HG03571 (cell line): ENCODE data around the gene ACIN1.
"Not testable (repeated sequence)": the region's sequence is repeated elsewhere in the genome, so short reads cannot be mapped to it uniquely, and the experiment has no call there.

Experiments
- ATAC-seq: cut with Tn5 transposase; IDR thresholded peaks from one replicate; pipeline ENCODE4 v1.9.1; 2021; ENCODE audit not compliant: unreplicated experiment

ACIN1 gene

DNA sequence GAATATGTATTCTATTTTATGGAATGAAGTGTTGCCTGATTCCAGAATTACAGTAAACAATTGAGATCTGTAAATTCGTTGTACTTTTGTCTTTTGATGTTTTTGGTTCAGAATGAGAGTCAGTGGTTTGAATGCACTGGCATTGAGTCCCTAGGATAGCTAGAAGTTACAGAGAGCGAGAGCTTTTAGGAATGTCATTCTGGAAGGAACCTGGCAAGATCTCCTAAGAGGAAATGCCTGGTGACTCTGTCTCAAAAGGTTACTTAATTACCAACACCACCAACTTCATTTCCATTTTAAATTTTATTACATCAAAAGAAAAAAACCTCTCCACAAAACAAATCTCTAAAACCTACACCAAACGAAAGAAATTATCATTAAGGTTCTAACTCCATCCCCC is 30.1 kb upstream of the ACIN1 start:
- no peak for ATAC-seq

DNA sequence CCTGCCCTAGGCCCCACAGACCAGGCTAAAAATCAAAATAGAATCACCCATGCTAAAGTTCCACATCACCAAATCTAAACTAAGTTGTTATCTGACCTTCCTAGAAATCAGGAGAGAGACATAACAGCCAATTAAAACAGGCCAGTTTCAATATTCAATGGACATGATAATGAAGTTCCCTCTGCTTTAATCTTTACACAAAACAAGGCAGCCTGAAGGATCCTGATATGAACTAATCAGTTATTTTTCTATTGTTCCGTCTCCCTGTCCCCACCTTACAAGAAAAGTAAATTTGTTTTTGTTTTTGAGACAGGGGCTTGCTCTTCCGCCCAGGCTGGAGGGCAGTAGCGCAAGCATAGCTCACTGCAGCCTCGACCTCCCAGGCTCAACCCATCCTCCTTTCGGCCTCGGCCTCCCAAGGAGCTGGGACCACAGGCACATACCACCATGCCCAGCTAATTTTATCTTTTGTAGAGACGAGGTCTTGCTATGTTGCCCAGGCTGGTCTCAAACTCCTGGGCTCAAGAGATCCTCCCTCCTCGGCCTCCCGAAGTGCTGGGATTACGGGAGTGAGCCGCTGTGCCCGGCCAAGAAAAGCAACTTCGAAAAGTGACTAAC is 29.5 kb upstream of the ACIN1 start:
- ATAC-seq, result no peak

GRCh38 chr14:23123419-23123818 is 28.5 kb upstream of the ACIN1 start:
- no peak for ATAC-seq

DNA sequence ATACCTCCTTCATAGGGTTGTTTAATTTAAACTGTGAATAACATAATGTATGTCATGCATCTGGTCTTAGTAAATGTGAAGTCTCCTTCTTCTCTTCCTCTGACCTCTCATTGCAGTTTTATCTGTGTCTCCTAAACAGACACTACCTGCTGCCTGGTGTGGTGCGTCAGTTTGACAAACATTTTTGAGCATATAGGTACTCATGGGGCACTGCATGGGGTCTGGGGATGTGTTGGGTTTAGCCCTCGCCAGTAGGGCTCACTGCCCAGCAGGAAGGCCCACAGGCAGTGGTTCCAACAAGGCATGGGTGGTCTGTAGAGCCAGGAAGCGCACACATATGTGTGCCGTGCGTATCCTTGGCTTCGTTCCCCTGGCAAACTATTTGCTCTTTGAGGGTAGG is 27.1 kb upstream of the ACIN1 start:
- no peak for ATAC-seq

DNA sequence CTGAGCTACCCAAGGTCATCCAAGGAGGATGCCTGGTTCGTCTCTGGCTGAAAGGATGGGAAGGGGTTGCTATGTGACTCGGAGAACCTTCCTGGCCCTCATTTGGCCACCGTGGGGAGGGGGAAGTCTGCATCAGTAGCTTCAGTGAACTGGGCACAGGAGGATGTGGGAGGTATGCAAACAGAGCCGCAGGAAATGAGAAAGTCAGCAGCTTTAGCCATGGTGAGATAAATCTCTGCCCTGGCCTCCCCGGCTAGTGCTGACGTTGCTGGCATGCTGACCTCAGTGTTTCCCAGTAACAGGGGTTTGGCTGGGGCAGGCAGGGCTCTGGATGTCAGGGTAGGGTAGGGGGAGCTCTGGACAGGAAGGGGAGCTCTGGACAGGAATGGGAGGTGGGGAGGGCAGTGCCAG is 26.4 kb upstream of the ACIN1 start:
- ATAC-seq, result no peak

GRCh38 chr14:23120541-23121251 is 25.8 kb upstream of the ACIN1 start:
- ATAC-seq, result peak; percentile 66

- no peak for ATAC-seq
Observed at GRCh38 chr14:23119363-23120327, 24.7 kb upstream of the ACIN1 start.

DNA sequence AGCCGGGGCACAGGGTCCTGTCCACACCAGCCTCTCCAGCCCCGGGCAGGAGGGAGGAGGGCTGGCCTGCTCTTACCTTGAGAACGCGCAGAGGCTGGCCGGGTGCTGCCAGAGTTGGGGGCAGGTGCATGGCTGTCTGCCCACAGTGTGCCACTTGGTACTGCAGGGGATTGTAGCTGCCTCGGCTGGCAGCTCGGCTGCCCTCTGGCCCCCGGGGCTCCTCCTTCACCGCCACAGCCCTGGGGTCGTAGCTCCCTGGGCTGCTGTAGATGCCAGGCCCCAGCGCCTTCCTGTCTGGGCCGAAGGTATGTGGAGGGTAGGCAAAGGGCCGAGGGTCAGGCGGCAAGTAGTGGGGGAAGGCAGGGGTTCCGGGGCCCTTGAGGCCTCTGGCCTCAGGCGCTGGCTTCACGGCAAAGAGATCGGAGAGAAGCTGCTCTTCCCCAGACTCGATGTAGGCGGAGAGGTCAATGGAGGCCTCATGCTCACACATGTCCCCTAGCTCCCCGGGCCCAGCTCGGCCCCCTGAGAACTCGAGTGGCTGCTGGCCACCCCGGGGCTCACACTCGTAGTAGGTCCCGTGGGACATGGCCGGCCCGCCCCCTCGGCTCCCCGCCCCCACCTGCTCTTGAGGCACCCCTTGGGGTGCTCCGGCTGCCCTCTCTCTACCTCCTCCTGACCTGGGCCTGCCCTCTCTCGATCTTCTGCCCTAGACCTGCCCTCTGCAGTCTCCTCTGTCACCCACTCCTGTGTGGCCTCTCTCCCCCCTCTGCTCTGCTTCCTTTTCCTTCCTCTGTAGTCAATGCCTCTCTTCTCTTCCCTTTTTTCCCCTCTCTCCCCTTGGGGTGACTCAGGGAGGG is 23.8 kb upstream of the ACIN1 start, which contains the start of gene CEBPE:
Gene CEBPE (minus strand): TSS at position 750 of the 857 bp plus-strand sequence. CDS start 164 bp downstream, at position 586.
- ATAC-seq, result no peak

DNA sequence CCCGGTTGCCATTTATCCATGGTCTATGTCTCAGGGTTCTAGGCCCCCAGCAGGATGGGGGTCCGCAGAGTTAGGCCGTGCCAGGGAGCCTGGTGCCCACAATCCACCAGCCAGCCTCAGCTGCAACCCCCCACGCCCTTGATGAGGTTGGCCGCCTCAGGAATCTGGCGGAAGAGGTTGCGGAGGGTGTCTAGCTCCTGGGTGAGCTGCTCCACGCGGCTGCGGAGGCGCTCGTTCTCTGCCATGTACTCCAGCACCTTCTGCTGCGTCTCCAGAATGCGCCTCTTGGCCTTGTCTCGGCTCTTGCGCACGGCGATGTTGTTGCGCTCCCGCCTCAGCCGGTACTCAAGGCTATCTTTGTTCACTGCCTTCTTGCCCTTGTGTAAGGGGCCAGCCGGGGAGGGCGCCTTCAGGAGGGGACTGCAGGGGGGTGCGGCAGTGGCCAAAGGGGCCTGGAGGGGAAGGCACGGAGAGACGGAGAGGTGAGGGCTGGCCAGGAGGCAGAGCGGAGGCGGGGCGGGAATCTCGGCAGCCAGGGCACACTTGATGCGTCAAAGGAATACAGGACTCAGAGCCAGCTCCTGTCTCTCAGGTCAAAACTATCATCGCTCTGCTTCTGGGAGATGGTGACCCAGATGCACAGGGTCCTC is 22.6 kb upstream of the ACIN1 start:
- no peak for ATAC-seq

DNA sequence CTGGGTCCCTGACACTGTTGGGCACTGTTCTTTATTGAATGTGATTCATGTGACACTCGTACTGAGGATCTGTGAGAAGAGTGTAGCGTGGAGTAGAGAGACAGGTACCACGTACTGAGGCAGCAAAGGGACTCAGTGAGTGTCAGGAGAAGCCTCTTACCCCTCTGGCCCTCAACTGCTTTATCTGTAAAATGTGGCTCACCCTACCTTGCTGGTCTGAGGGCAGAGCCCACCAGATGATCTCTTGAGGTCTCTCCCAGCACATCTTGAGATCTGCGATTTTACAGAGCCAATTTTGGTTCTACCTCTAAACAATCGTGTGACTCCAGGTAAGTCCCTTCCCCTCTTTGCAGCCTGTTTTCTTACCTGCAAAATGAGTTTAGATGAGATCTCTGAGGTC is 21.0 kb upstream of the ACIN1 start:
- no peak for ATAC-seq

GRCh38 chr14:23115039-23115731 is 20.2 kb upstream of the ACIN1 start:
- no peak for ATAC-seq

DNA sequence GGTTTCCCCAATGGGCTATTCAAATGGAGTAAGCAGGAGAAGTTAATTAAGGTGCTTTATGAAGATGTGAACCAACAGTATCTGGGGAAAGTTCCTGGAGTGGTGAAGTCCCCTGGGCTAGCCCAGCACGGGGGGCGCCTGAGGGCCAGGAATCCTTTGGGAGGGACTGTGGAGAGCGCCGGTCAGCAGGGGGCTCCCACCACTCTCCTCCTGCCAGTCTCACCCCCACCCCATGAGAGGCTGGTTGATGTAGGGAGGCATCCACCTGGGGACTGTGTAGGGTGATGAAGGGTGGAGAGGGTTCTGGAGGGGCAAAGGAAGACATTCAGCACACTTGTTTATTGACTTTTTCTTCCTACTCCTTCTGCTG is 19.7 kb upstream of the ACIN1 start:
- ATAC-seq, result no peak

DNA sequence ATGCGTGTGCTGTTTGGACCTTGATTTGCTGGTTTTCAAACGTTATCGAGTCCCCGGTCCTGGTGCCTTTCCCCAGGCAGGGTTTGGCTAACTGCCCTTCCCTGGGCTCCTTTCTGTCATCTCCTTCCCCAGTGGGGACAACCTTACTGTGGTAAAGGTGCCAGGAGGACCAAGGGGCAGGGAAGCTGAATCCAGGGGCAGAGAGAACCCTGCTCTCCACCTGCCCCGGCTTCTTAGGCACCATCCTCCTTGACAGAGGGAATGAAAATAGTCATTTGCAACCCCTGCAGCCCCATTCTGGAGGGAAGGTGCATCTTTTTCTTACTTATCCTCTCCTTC is 19.2 kb upstream of the ACIN1 start:
- ATAC-seq, result no peak

DNA sequence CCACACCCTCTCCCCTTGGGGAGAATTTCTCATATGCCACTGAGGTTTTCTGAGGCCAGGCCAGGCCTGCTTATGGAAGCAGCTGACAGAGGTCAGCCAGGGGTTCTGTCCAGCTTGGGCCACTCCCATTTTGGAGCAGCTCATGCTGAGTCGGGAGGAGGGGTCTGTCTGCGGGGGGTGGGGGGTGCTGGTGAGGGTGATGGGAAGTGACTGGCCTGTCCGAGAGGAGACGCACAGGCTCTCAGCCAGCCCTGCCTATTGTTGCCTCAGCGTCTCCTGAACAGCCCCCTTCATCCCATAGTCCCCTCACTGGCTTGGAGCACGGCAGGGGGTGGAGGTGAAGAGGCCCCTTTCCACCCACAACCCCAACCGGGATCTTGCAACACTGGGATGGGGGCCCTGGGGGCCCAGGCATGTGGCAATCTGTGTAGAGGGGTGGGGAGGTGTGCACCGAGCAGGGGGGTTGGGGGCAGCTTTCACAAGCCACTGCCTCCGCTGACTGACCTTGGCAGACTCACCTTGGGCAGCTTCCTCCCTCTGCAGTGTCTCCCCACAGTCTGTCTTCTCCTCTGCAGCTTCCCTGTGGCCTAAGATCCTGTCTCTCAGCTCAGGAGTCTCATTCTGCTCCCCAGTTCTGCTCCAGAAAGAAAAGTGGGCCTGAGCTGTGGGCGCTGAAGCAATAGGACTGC is 18.6 kb upstream of the ACIN1 start:
- ATAC-seq, result no peak

GRCh38 chr14:23112359-23113178 is 17.6 kb upstream of the ACIN1 start:
- no peak for ATAC-seq

DNA sequence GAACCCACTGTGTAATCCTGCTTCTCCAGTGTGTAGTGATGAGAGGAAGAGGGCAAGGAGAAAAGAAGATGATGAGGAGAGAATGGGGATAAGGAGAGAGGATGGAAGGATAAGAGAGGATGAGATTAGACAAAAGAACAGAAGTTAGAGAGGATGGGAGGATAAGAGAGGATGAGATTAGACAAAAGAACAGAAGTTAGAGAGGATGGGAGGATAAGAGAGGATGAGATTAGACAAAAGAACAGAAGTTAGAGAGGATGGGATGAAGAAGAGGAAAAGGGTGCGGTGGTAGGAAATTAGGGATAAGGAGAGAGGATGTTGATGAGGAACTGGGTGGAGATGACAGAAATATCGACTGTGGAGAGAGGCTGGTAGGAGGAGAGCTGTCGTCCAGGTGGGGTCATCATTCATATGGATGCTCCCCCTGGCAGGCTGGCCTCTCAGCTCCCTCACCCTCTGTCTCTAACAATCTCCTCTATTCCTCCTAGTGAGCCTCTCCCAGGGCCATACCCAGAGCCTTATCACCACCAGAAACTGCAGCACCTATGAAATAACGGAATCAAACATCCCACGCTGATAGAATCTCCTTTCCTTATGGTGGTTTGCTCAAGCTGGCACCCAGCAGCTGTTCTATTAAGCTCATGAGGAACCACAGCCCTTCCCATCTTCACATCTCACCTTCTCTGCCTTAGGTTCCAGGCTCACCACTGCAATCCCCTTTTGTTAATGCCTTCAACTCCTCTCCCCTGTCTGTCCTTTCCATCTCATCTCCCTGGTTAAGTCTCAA is 15.8 kb upstream of the ACIN1 start:
- no peak for ATAC-seq

- ATAC-seq, result no peak
Observed at GRCh38 chr14:23109769-23110168, 14.8 kb upstream of the ACIN1 start.

DNA sequence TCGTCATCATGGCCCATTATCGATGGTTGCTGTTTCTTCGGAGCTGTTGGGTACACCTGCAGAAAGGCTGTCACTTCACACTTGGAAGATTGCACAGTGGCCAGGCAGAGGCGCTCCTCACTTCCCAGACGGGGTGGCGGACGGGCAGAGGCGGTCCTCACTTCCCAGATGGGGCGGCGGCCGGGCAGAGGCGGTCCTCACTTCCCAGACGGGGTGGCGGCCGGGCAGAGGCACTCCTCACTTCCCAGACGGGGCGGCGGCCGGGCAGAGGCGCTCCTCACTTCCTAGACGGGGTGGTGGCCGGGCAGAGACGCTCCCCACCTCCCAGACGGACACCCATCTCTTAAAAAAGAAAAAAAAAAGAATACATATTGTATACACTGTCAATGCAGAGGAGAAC is 13.2 kb upstream of the ACIN1 start:
- not testable (repeated sequence) for ATAC-seq
